SK-N-SH treated with all-trans-retinoic acid at 6 μM for 48 hours (cell line): ENCODE data around the gene BCO2.

Experiments used
- CREB5 ChIP-seq: fragments of 250-450 bp; sonication (Bioruptor Pico); IDR thresholded peaks from 2 replicates; pipeline ENCODE4 v1.5.1; 2020; ENCODE audit warnings: low read depth, mild to moderate bottlenecking, moderate library complexity
- CSRNP3 ChIP-seq: fragments of 250-450 bp; sonication (Bioruptor Pico); IDR thresholded peaks from 2 replicates; pipeline ENCODE4 v1.5.1; 2021; ENCODE audit warnings: mild to moderate bottlenecking, moderate library complexity
- PPARA ChIP-seq: fragments of 250-450 bp; sonication (Bioruptor Pico); IDR thresholded peaks from 2 replicates; pipeline ENCODE4 v1.5.0; 2020; ENCODE audit warnings: mild to moderate bottlenecking, borderline replicate concordance
- TOX ChIP-seq: fragments of 250-450 bp; sonication (Bioruptor Pico); IDR thresholded peaks from 2 replicates; pipeline ENCODE4 v1.8.0; 2021; ENCODE audit warnings: mild to moderate bottlenecking, moderate library complexity, borderline replicate concordance
- ZFP3 ChIP-seq: fragments of 250-450 bp; sonication (Bioruptor Pico); IDR thresholded peaks from 2 replicates; pipeline ENCODE4 v1.5.0; 2020; ENCODE audit warnings: mild to moderate bottlenecking, moderate library complexity
- ZNF565 ChIP-seq: fragments of 450-650 bp; formaldehyde crosslinking; conservative IDR thresholded peaks from 2 replicates; pipeline ENCODE4 v1.5.0; 2020; ENCODE audit warnings: low read depth, mild to moderate bottlenecking, moderate library complexity
- ZNF8 ChIP-seq: fragments of 450-650 bp; formaldehyde crosslinking; IDR thresholded peaks from 2 replicates; pipeline ENCODE4 v1.5.0; 2020; ENCODE audit warnings: mild to moderate bottlenecking, moderate library complexity

- TF ChIP-seq ZNF565 (CRISPR knock-in tag), result no peak
- no peak for TF ChIP-seq CSRNP3 (CRISPR knock-in tag)
- no peak for TF ChIP-seq PPARA (CRISPR knock-in tag)
- no peak for TF ChIP-seq ZNF8
- no peak for TF ChIP-seq CREB5 (CRISPR knock-in tag)
- TF ChIP-seq TOX (CRISPR knock-in tag), result no peak
- no peak for TF ChIP-seq ZFP3 (CRISPR knock-in tag)
Measured at GRCh38 chr11:112175599-112175952, 264 bp downstream of the BCO2 start.
